H1 (cell line): ENCODE measurements around the gene STAC. TPM values are rescaled to one million over a fixed set of nuclear protein-coding genes. Genes with fewer than 3 reads are reported as not detected.

Experiments used
- CTCF ChIA-PET: fragments of 300-600 bp; sonication (Branson Sonifier 250); formaldehyde crosslinking; loops from one replicate; lab custom pipeline; 2021; ENCODE audit not compliant: partially characterized antibody; lab: Charles Lee
- POLR2A ChIA-PET: fragments of 300-600 bp; sonication (Branson Sonifier 250); formaldehyde crosslinking; loops from one replicate; lab custom pipeline; 2021; ENCODE audit warnings: inconsistent platforms; ENCODE audit not compliant: partially characterized antibody; lab: Charles Lee
- DNase-seq, 2 experiments: peaks; one replicate each; pipeline versions ENCODE4 v3.0.0 to v3.0.0-alpha.2; 2010 to 2022; ENCODE audit warnings: low spot score in 2 of 2, low read depth in 1 of 2, mixed read lengths in 1 of 2
- FAIRE-seq: peaks from 2 replicates; lab custom pipeline; 2011; peaks lifted over from hg19 to GRCh38; lab: Jason Lieb, UNC
- H2AFZ ChIP-seq: 2 replicates; pipeline ENCODE4 v1.8.1; 2012; ENCODE audit warnings: low read length, inconsistent platforms
- H2AK5ac ChIP-seq: 2 replicates; pipeline ENCODE4 v1.6.1; 2013; ENCODE audit warnings: low read depth, low read length
- H2BK120ac ChIP-seq: replicated peaks from 2 replicates; pipeline ENCODE3; 2013; ENCODE audit warnings: low read depth, low read length, inconsistent platforms
- H2BK12ac ChIP-seq: 2 replicates; pipeline ENCODE4 v1.6.1; 2013; ENCODE audit warnings: low read depth, low read length
- H2BK15ac ChIP-seq: 2 replicates; pipeline ENCODE4 v1.6.1; 2013; ENCODE audit warnings: low read length
- H2BK20ac ChIP-seq: 2 replicates; pipeline ENCODE4 v1.6.1; 2013; ENCODE audit warnings: low read length
- H2BK5ac ChIP-seq: 2 replicates; pipeline ENCODE4 v1.6.1; 2013; ENCODE audit warnings: low read depth, low read length
- H3K14ac ChIP-seq: 2 replicates; pipeline ENCODE4 v1.6.1; 2013; ENCODE audit warnings: inconsistent platforms; ENCODE audit not compliant: insufficient read length
- H3K18ac ChIP-seq: 2 replicates; pipeline ENCODE4 v1.6.1; 2013; ENCODE audit warnings: low read length; ENCODE audit errors: extremely low read depth
- H3K23ac ChIP-seq: 2 replicates; pipeline ENCODE4 v1.6.1; 2013; ENCODE audit warnings: inconsistent platforms; ENCODE audit not compliant: insufficient read length
- H3K23me2 ChIP-seq: 2 replicates; pipeline ENCODE4 v1.6.1; 2013; ENCODE audit warnings: low read depth, low read length
- H3K27ac ChIP-seq: 2 replicates; pipeline ENCODE4 v1.6.1; 2011; ENCODE audit warnings: low read depth, low read length, inconsistent platforms
- H3K27me3 ChIP-seq, 4 experiments: replicated peaks in 1 of 4; 1 replicate in 1 of 4; 2 replicates in 3 of 4; pipeline versions ENCODE4 v1.6.1 to v1.8.1; 2011 to 2013; ENCODE audit warnings: low read length in 3 of 4, mild to moderate bottlenecking in 3 of 4, inconsistent platforms in 2 of 4, mixed read lengths in 2 of 4, moderate library complexity in 1 of 4; ENCODE audit not compliant: control insufficient read depth in 3 of 4, insufficient read depth in 3 of 4; ENCODE audit errors: extremely low read depth in 1 of 4
- H3K36me3 ChIP-seq, 4 experiments: 2 replicates each; pipeline versions ENCODE4 v1.6.1 to v1.8.1; 2011 to 2013; ENCODE audit warnings: mild to moderate bottlenecking in 4 of 4, low read length in 3 of 4, moderate library complexity in 2 of 4, control low read depth in 1 of 4, inconsistent platforms in 1 of 4; ENCODE audit not compliant: insufficient read depth in 4 of 4, control insufficient read depth in 2 of 4
- H3K4ac ChIP-seq: replicated peaks from 2 replicates; pipeline ENCODE3; 2013; ENCODE audit warnings: low read length, low read depth, mixed read lengths, inconsistent platforms; ENCODE audit not compliant: insufficient read length
- H3K4me1 ChIP-seq, 4 experiments: replicated peaks in 1 of 4; 1 replicate in 1 of 4; 2 replicates in 3 of 4; pipeline versions ENCODE4 v1.6.1 to v1.8.1; 2011 to 2013; ENCODE audit warnings: low read length in 3 of 4, inconsistent platforms in 2 of 4, mixed read lengths in 1 of 4; ENCODE audit not compliant: insufficient read depth in 4 of 4, control insufficient read depth in 3 of 4
- H3K4me2 ChIP-seq, 2 experiments: 2 replicates each; pipeline versions ENCODE4 v1.6.1 to v1.8.1; 2011 to 2013; ENCODE audit warnings: low read depth in 2 of 2, low read length in 2 of 2, control low read depth in 1 of 2, inconsistent platforms in 1 of 2, mild to moderate bottlenecking in 1 of 2; ENCODE audit not compliant: insufficient read depth in 1 of 2
- H3K4me3 ChIP-seq, 4 experiments: fragments of 200-600, 300-600 bp in 1 of 4; sonication (generic), shearing (Covaris generic), sonication (Bioruptor Twin) in 1 of 4; 2 replicates each; pipeline versions ENCODE4 v1.5.1 to v1.8.1; 2011 to 2016; ENCODE audit warnings: low read length in 4 of 4, low read depth in 3 of 4, control low read depth in 2 of 4, inconsistent platforms in 2 of 4, mild to moderate bottlenecking in 2 of 4, mixed read lengths in 1 of 4, moderate library complexity in 1 of 4; ENCODE audit not compliant: insufficient read depth in 2 of 4; ENCODE audit errors: extremely low read depth in 1 of 4
- H3K56ac ChIP-seq: replicated peaks from 2 replicates; pipeline ENCODE3; 2013; ENCODE audit warnings: low read depth, mild to moderate bottlenecking, mixed read lengths, low read length, inconsistent platforms; ENCODE audit not compliant: insufficient read length
- H3K79me1 ChIP-seq: 2 replicates; pipeline ENCODE4 v1.6.1; 2013; ENCODE audit warnings: low read depth, low read length, control low read depth
- H3K79me2 ChIP-seq, 2 experiments: 2 replicates each; pipeline versions ENCODE4 v1.6.1 to v1.8.1; 2012 to 2013; ENCODE audit warnings: low read length in 2 of 2, mild to moderate bottlenecking in 2 of 2, inconsistent platforms in 1 of 2; ENCODE audit not compliant: insufficient read depth in 2 of 2, control insufficient read depth in 1 of 2
- H3K9ac ChIP-seq, 4 experiments: replicated peaks in 1 of 4; 1 replicate in 1 of 4; 2 replicates in 3 of 4; pipeline versions ENCODE4 v1.6.1 to v1.8.1; 2011 to 2013; ENCODE audit warnings: low read depth in 3 of 4, low read length in 3 of 4, control low read depth in 2 of 4, mild to moderate bottlenecking in 2 of 4, moderate library complexity in 2 of 4, inconsistent platforms in 1 of 4; ENCODE audit errors: extremely low read depth in 1 of 4
- H3K9me3 ChIP-seq, 2 experiments: 2 replicates each; pipeline versions ENCODE4 v1.6.1 to v1.8.1; 2012 to 2013; ENCODE audit warnings: mild to moderate bottlenecking in 2 of 2, moderate library complexity in 2 of 2, control low read depth in 1 of 2, inconsistent platforms in 1 of 2, low read depth in 1 of 2, low read length in 1 of 2, mixed read lengths in 1 of 2; ENCODE audit not compliant: insufficient read depth in 2 of 2
- H4K20me1 ChIP-seq, 2 experiments: replicated peaks in 1 of 2; 2 replicates each; pipeline versions ENCODE3 to v1.8.1; 2011 to 2013; ENCODE audit warnings: inconsistent platforms in 2 of 2, low read length in 2 of 2, mild to moderate bottlenecking in 1 of 2; ENCODE audit not compliant: insufficient read depth in 2 of 2, control insufficient read depth in 1 of 2
- H4K5ac ChIP-seq: 2 replicates; pipeline ENCODE4 v1.6.1; 2013; ENCODE audit warnings: low read length, low read depth, mixed read lengths, inconsistent platforms; ENCODE audit not compliant: insufficient read length
- H4K8ac ChIP-seq: 2 replicates; pipeline ENCODE4 v1.8.0; 2013; ENCODE audit warnings: mild to moderate bottlenecking, moderate library complexity, low read length, inconsistent platforms; ENCODE audit not compliant: insufficient read depth; ENCODE audit errors: extremely low read depth
- H4K91ac ChIP-seq: replicated peaks from 2 replicates; pipeline ENCODE3; 2013; ENCODE audit warnings: low read length, mixed read lengths, inconsistent platforms; ENCODE audit not compliant: insufficient read length
- ATF2 ChIP-seq: IDR thresholded peaks from 2 replicates; pipeline ENCODE4 v1.6.1; 2012; ENCODE audit warnings: low read length, inconsistent platforms
- ATF3 ChIP-seq: IDR thresholded peaks from 2 replicates; pipeline ENCODE4 v1.6.1; 2011; ENCODE audit warnings: low read depth, mild to moderate bottlenecking, low read length; ENCODE audit not compliant: insufficient read depth
- BRCA1 ChIP-seq: IDR thresholded peaks from 2 replicates; pipeline ENCODE4 v1.6.1; 2012; ENCODE audit warnings: low read depth, low read length, improper control_type of control experiment
- EGR1 ChIP-seq: IDR thresholded peaks from 2 replicates; pipeline ENCODE4 v1.6.1; 2011; ENCODE audit warnings: low read depth, low read length, borderline replicate concordance
- JUN ChIP-seq: IDR thresholded peaks from 2 replicates; pipeline ENCODE4 v1.6.1; 2011; ENCODE audit warnings: low read depth, mild to moderate bottlenecking, improper control_type of control experiment, low read length
- JUND ChIP-seq: IDR thresholded peaks from 2 replicates; pipeline ENCODE4 v1.6.1; 2011; ENCODE audit warnings: mild to moderate bottlenecking, improper control_type of control experiment, low read length
- RFX5 ChIP-seq: IDR thresholded peaks from 2 replicates; pipeline ENCODE4 v1.6.1; 2011; ENCODE audit warnings: low read depth, low read length, improper control_type of control experiment, borderline replicate concordance
- RNF2 ChIP-seq: fragments of 200-900, 300-1000 bp; sonication (generic); IDR thresholded peaks from 2 replicates; pipeline ENCODE4 v1.7.1; 2016; ENCODE audit warnings: borderline replicate concordance, low read depth, mild to moderate bottlenecking, antibody characterized with exemption, low read length; ENCODE audit not compliant: poor library complexity, severe bottlenecking; ENCODE audit errors: missing control alignments
- RXRA ChIP-seq: IDR thresholded peaks from 2 replicates; pipeline ENCODE4 v1.6.1; 2011; ENCODE audit warnings: low read depth, mild to moderate bottlenecking, low read length, moderate library complexity; ENCODE audit not compliant: insufficient read depth
- SAP30 ChIP-seq: fragments of 300-600 bp; sonication (generic); IDR thresholded peaks from 2 replicates; pipeline ENCODE4 v1.7.1; 2012; ENCODE audit warnings: low read length, moderate library complexity, mild to moderate bottlenecking, inconsistent platforms; ENCODE audit not compliant: insufficient read depth, insufficient replicate concordance
- SP2 ChIP-seq: IDR thresholded peaks from 2 replicates; pipeline ENCODE4 v1.6.1; 2012; ENCODE audit warnings: mild to moderate bottlenecking, low read length, inconsistent platforms
- TAF1 ChIP-seq: IDR thresholded peaks from 2 replicates; pipeline ENCODE4 v1.6.1; 2011; ENCODE audit warnings: mild to moderate bottlenecking, low read depth, low read length
- TCF12 ChIP-seq: IDR thresholded peaks from 2 replicates; pipeline ENCODE4 v1.6.1; 2011; ENCODE audit warnings: low read depth, mild to moderate bottlenecking, low read length
- WGBS, 2 experiments: shearing (Covaris generic) in 1 of 2; methylation state at CpG; one replicate each; pipeline versions ENCODE4 v1.1.6 to v1.1.7; 2013 to 2015; ENCODE audit warnings: low lambda C conversion rate in 2 of 2, mixed read lengths in 2 of 2, inconsistent platforms in 1 of 2, low coverage in 1 of 2, missing lambda C conversion rate in 1 of 2; ENCODE audit not compliant: insufficient replicate concordance in 2 of 2, insufficient coverage in 1 of 2, insufficient read length in 1 of 2; ENCODE audit errors: extremely low coverage in 1 of 2, missing lambda C conversion rate in 1 of 2; 5-methylcytosine and 5-hydroxymethylcytosine counted together
- polyA plus RNA-seq, 7 experiments: library from polyadenylated mRNA; depleted of rRNA in 3 of 7; stranded (reverse) in 5 of 7; unstranded in 2 of 7; fragments of >200 nt in 5 of 7; fragments of 200-250 nt in 2 of 7; gene quantifications; 1 replicate in 5 of 7; 2 replicates in 1 of 7; 4 replicates in 1 of 7; pipeline versions ENCODE4 v1.2.1 to v1.2.3, GENCODE V29; 2011 to 2013; ENCODE audit warnings: missing spikeins in 2 of 7, mixed read lengths in 2 of 7
- total RNA-seq: library from RNA; stranded (reverse); fragmentation: NEBNext Ultra II Directional; extraction: Animal tissue kit (Norgen Biotek cat#: 25700); gene quantifications from 2 replicates; pipeline ENCODE4 v1.2.1, GENCODE V29; 2021

Gene STAC
- total and polyA plus RNA-seq, 2 of the 8 experiments (the other 6 are each of a cell fraction or from before 2014, with no cell fraction given), result 8.0 to 18.1 TPM

DNA sequence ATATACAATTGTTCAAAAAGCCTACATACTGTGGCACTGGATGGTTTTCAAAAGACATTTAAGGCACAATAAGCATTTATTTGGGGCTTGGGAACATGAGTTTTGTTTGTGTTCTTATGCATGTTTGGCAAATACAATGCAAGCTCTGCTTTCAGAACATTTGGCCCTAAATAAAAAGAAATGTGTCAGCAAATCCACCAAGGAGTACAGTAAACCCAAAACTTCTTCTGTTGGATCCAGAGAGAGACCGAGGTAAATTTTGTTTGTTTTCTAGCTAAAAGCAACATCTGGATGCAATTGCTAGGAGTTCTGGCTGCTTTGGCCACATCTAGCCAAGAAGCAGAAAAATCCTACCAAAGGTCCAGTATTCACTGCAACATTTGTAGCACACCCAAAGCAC, 215.2 kb downstream of the STAC start:
- H4K20me1 ChIP-seq, result no peaks in the 10 kb centered on the region
- H3K4ac ChIP-seq, result no peak overlapping the region
- H3K18ac ChIP-seq, result no peak overlapping the region
- no peaks in the 10 kb centered on the region for H3K27me3 ChIP-seq
- H3K27ac ChIP-seq, result no peak overlapping the region
- no peak overlapping the region for H2BK5ac ChIP-seq
- H4K8ac ChIP-seq, result no peak overlapping the region
- no peak overlapping the region for H2AK5ac ChIP-seq
- no peak overlapping the region for H4K91ac ChIP-seq
- no peak overlapping the region for H2BK15ac ChIP-seq
- no peak overlapping the region for H3K4me3 ChIP-seq
- H3K23ac ChIP-seq, result no peak overlapping the region
- H3K9ac ChIP-seq, result no peak overlapping the region
- H4K5ac ChIP-seq, result no peak overlapping the region
- H3K36me3 ChIP-seq, result no peaks in the 10 kb centered on the region
- WGBS, 2 experiments, result 92% methylated on average over 1 of the region's 1 CpG; no CpG with 5 or more reads in 1 of the 2 experiments
- FAIRE-seq (no peak), DNase-seq (no peak)
- H3K56ac ChIP-seq, result no peak overlapping the region
- no peaks in the 10 kb centered on the region for H3K79me2 ChIP-seq
- no peak overlapping the region for H2BK20ac ChIP-seq
- H3K4me2 ChIP-seq, result no peak overlapping the region
- no peaks in the 10 kb centered on the region for H3K23me2 ChIP-seq
- no peaks in the 10 kb centered on the region for H3K79me1 ChIP-seq
- H3K9me3 ChIP-seq, result no peaks in the 10 kb centered on the region
- ChIA-PET POLR2A (no interaction called here), CTCF (no interaction called here)
- no peaks in the 10 kb centered on the region for H3K4me1 ChIP-seq
- H2AFZ ChIP-seq, result no peak overlapping the region
- H2BK12ac ChIP-seq, result no peak overlapping the region
- no peak overlapping the region for H3K14ac ChIP-seq
- no peak overlapping the region for H2BK120ac ChIP-seq
- TF ChIP-seq TCF12 (no peak), ATF3 (no peak), TAF1 (no peak), SAP30 (no peak), RNF2 (no peak), RXRA (no peak), ATF2 (no peak), BRCA1 (no peak), JUN (no peak), JUND (no peak), RFX5 (no peak), EGR1 (no peak), SP2 (no peak)
